Esophagus muscularis mucosa (tissue), 4 donors: Measurements from ENCODE around the gene ANO10.

ENCODE experiments used
- CTCF ChIP-seq, 3 experiments: fragments of 200-600 bp in 2 of 3; fragments of 450-650 bp in 1 of 3; sonication (generic) in 2 of 3; IDR thresholded peaks; one replicate each; pipeline ENCODE4 v1.5.1; 2017 to 2019; ENCODE audit warnings: antibody characterized with exemption in 3 of 3, mild to moderate bottlenecking in 2 of 3, moderate library complexity in 1 of 3
- EP300 ChIP-seq: sonication (generic); formaldehyde crosslinking; IDR thresholded peaks from one replicate; pipeline ENCODE4 v1.6.1; 2017; ENCODE audit warnings: antibody characterized with exemption
- POLR2A ChIP-seq: fragments of 450-650 bp; IDR thresholded peaks from one replicate; pipeline ENCODE4 v1.6.1; 2017; ENCODE audit warnings: antibody characterized with exemption, moderate library complexity, mild to moderate bottlenecking, low read depth
- POLR2AphosphoS5 ChIP-seq, 2 donors: sonication (generic); formaldehyde crosslinking; IDR thresholded peaks; one replicate each; pipeline ENCODE4 v1.6.1; 2017; ENCODE audit warnings: antibody characterized with exemption in 2 of 2

- TF ChIP-seq POLR2A (no peak), CTCF (IDR thresholded peaks at IDR 0.05) (no peak), POLR2AphosphoS5 (IDR thresholded peaks at IDR 0.05) (no peak), EP300 (no peak)
Measured at GRCh38 chr3:43415088-43415487, 206.7 kb downstream of the ANO10 start.
